Smooth muscle cell (in vitro differentiated cells): ENCODE measurements around the gene CDKN3. TPM values are rescaled to one million over a fixed set of nuclear protein-coding genes. Genes with fewer than 3 reads are reported as not detected.
A peak's percentile ranks its signal among the peaks of the same experiment; 100 is the strongest.

Experiments used
- DNase-seq: peaks from one replicate; lab custom pipeline; 2025; ENCODE audit not compliant: unreplicated experiment; lab: John Stamatoyannopoulos, UW
- H2AFZ ChIP-seq: fragments of 200-600 bp; sonication (generic); 2 replicates; pipeline ENCODE4 v1.6.0; 2016; ENCODE audit warnings: antibody characterized with exemption, low read depth, mild to moderate bottlenecking
- H3F3A ChIP-seq: fragments of 200-600 bp; sonication (generic); 2 replicates; pipeline ENCODE4 v1.6.0; 2017; ENCODE audit warnings: antibody characterized with exemption, low read depth
- H3K27ac ChIP-seq: fragments of 200-600 bp; sonication (generic); 2 replicates; pipeline ENCODE4 v1.5.1; 2016; ENCODE audit warnings: low read depth, mild to moderate bottlenecking
- H3K27me3 ChIP-seq: fragments of 200-600 bp; sonication (generic); 2 replicates; pipeline ENCODE4 v1.6.1; 2016; ENCODE audit warnings: low read depth, mild to moderate bottlenecking
- H3K36me3 ChIP-seq: fragments of 200-600 bp; sonication (generic); 2 replicates; pipeline ENCODE4 v1.5.1; 2016; ENCODE audit warnings: low read depth
- H3K4me1 ChIP-seq: fragments of 200-600 bp; sonication (generic); 2 replicates; pipeline ENCODE4 v1.5.1; 2016; ENCODE audit warnings: low read depth
- H3K4me2 ChIP-seq: fragments of 200-600 bp; sonication (generic); 2 replicates; pipeline ENCODE4 v1.6.0; 2016; ENCODE audit warnings: mild to moderate bottlenecking
- H3K4me3 ChIP-seq: fragments of 200-600 bp; sonication (generic); 2 replicates; pipeline ENCODE4 v1.5.1; 2016; ENCODE audit warnings: mild to moderate bottlenecking
- H3K79me2 ChIP-seq: fragments of 200-600 bp; sonication (generic); 2 replicates; pipeline ENCODE4 v1.6.0; 2016; ENCODE audit warnings: low read depth, mild to moderate bottlenecking
- H3K9ac ChIP-seq: fragments of 200-600 bp; sonication (generic); 2 replicates; pipeline ENCODE4 v1.6.0; 2016; ENCODE audit warnings: low read depth
- H3K9me3 ChIP-seq: fragments of 200-600 bp; sonication (generic); replicated peaks from 2 replicates; pipeline ENCODE4 v1.5.1; 2016; ENCODE audit warnings: low read depth
- H4K20me1 ChIP-seq: fragments of 200-600 bp; sonication (generic); 2 replicates; pipeline ENCODE4 v1.6.0; 2016; ENCODE audit warnings: low read depth
- WGBS: methylation state at CpG from one replicate; pipeline ENCODE4 v1.1.7; 2016; ENCODE audit warnings: low lambda C conversion rate; 5-methylcytosine and 5-hydroxymethylcytosine counted together
- polyA plus RNA-seq: library from polyadenylated mRNA; unstranded; fragments of >200 nt; fragmentation: Nextera tagmentation; extraction: Ambion mirVana; gene quantifications from 2 replicates; pipeline ENCODE4 v1.2.1, GENCODE V29; 2016
- total RNA-seq: library from RNA; depleted of rRNA; stranded (reverse); fragments of >200 nt; gene quantifications from 2 replicates; pipeline ENCODE4 v1.2.3, GENCODE V29; 2014
- TF ChIP-seq, protein P1 (sequence below): fragments of 200-600 bp; sonication (generic); IDR thresholded peaks from 2 replicates; pipeline ENCODE4 v1.5.1; 2017; ENCODE audit warnings: borderline replicate concordance, mild to moderate bottlenecking, antibody characterized with exemption; ENCODE audit not compliant: insufficient read depth, poor library complexity, severe bottlenecking

CDKN3 gene
- total and polyA plus RNA-seq, 2 experiments from 2014 or later = 18.6 to 22.1 TPM

DNA sequence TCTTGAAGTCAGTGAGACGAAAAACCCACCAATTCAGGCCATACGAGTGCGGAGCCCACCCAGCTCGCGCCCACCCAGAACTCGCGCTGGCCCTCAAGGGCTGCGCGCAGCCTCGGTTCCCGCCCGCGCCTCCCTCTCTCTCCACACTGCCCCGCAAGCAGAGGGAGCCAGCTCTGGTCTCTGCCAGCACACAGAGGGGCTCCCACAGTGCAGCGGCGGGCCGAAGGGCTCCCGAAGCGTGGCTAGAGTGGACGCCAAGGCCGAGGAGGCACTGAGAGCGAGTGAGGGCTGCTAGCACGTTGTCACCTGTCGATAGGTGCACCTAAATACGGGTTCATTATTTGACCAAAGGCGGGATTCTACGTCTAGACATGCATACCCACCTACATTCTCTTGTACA is 2.2 kb upstream of the CDKN3 start:
- Histone ChIP-seq H3K27ac (no peak overlapping the region), H3F3A (no peaks in the 10 kb centered on the region), H2AFZ (no peak overlapping the region), H3K9me3 (no peaks in the 10 kb centered on the region), H3K4me2 (no peak overlapping the region), H3K79me2 (no peaks in the 10 kb centered on the region), H3K4me3 (no peak overlapping the region), H3K27me3 (no peaks in the 10 kb centered on the region), H3K9ac (no peak overlapping the region), H3K36me3 (no peaks in the 10 kb centered on the region), H4K20me1 (no peaks in the 10 kb centered on the region), H3K4me1 (peaks cover 8% of the 10 kb centered on the region)
- TF ChIP-seq, protein P1, sequence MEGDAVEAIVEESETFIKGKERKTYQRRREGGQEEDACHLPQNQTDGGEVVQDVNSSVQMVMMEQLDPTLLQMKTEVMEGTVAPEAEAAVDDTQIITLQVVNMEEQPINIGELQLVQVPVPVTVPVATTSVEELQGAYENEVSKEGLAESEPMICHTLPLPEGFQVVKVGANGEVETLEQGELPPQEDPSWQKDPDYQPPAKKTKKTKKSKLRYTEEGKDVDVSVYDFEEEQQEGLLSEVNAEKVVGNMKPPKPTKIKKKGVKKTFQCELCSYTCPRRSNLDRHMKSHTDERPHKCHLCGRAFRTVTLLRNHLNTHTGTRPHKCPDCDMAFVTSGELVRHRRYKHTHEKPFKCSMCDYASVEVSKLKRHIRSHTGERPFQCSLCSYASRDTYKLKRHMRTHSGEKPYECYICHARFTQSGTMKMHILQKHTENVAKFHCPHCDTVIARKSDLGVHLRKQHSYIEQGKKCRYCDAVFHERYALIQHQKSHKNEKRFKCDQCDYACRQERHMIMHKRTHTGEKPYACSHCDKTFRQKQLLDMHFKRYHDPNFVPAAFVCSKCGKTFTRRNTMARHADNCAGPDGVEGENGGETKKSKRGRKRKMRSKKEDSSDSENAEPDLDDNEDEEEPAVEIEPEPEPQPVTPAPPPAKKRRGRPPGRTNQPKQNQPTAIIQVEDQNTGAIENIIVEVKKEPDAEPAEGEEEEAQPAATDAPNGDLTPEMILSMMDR = no peak
- WGBS = 94% methylated on average over 15 of the region's 27 CpGs
- DNase-seq = no peak

DNA sequence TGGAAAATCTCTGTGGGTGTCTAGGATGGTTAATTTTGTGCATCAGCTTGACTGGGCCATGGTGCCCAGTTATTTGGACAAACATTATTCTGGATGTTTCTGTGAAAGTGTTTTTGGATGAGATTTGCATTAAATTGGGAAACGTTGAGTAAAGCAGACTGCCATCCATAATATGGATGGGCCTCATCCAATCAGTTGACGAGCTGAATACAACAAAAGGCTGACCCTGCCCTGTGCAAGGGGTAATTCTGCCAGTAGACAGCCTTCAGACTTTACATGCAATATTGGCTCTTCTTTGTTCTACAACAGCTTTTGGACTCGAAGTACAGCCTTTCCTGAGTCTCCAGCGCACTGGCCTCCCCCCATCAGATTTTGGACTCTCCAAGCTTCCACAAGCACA is 1.5 kb upstream of the CDKN3 start:
- H2AFZ ChIP-seq = no peak overlapping the region
- H3K4me3 ChIP-seq = no peak overlapping the region
- H3K79me2 ChIP-seq = no peaks in the 10 kb centered on the region
- TF ChIP-seq, protein P1 = no peak
- 81% methylated on average over 4 of the region's 4 CpGs for WGBS
- H4K20me1 ChIP-seq = no peaks in the 10 kb centered on the region
- no peaks in the 10 kb centered on the region for H3F3A ChIP-seq
- no peak overlapping the region for H3K27ac ChIP-seq
- H3K4me2 ChIP-seq = no peak overlapping the region
- H3K9me3 ChIP-seq = no peaks in the 10 kb centered on the region
- H3K9ac ChIP-seq = no peak overlapping the region
- no peaks in the 10 kb centered on the region for H3K36me3 ChIP-seq
- DNase-seq = no peak
- no peaks in the 10 kb centered on the region for H3K27me3 ChIP-seq
- H3K4me1 ChIP-seq = peaks cover 8% of the 10 kb centered on the region

DNA sequence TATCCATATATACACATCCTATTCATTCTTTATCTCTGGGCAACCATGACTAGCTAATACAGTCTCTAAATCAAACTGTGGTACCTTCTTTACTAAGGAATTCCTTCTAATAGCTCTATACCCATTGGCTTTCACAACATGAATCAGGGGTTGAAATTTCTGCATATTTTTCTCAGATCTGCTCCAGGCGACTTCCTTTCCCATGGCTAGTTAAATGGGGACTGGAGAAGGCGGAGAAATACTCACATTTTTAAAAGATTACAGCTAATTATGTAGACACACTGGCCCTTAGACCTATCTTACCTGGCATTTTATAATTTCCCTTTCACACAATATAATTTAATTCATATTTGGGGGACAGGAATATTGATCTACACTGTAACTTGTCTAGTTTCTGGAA is 1.1 kb upstream of the CDKN3 start:
- Histone ChIP-seq H4K20me1 (no peaks in the 10 kb centered on the region), H3K9ac (no peak overlapping the region), H3K9me3 (no peaks in the 10 kb centered on the region), H3K4me1 (peaks cover 8% of the 10 kb centered on the region), H3K4me2 (no peak overlapping the region), H3K27ac (no peak overlapping the region), H2AFZ (no peak overlapping the region), H3K4me3 (no peak overlapping the region), H3K79me2 (no peaks in the 10 kb centered on the region), H3K27me3 (no peaks in the 10 kb centered on the region), H3F3A (no peaks in the 10 kb centered on the region), H3K36me3 (no peaks in the 10 kb centered on the region)
- WGBS = 94% methylated on average over 2 of the region's 2 CpGs
- TF ChIP-seq, protein P1 = no peak
- no peak for DNase-seq

DNA sequence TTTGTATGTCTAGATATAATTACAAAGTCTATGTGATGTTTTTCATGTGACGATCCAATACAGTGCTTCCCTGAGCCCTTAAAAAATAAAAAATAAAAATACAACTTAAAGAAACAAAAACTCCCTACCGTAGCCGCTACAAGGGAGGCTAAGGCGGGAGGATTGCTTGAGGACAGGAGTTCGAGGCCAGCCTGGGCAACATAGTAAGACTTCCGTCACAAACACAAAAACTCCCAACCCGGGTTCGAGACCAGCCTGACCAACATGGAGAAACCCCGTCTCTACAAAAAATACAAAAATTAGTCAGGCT is 669 bp upstream of the CDKN3 start:
- Histone ChIP-seq H3K4me1 (peaks cover 8% of the 10 kb centered on the region), H3K9me3 (no peaks in the 10 kb centered on the region), H3F3A (no peaks in the 10 kb centered on the region), H3K9ac (no peak overlapping the region), H3K27me3 (no peaks in the 10 kb centered on the region), H3K4me2 (peak overlapping the region; percentile 88), H3K4me3 (peak overlapping the region; percentile 78), H4K20me1 (no peaks in the 10 kb centered on the region), H3K79me2 (no peaks in the 10 kb centered on the region), H2AFZ (peak overlapping the region; percentile 93), H3K36me3 (no peaks in the 10 kb centered on the region), H3K27ac (no peak overlapping the region)
- TF ChIP-seq, protein P1 = no peak
- 77% methylated on average over 9 of the region's 9 CpGs for WGBS
- DNase-seq = no peak
